COLO829 (cell line): Measurements from ENCODE around the gene DEPDC5.
"Not testable (repeated sequence)": the region's sequence is repeated elsewhere in the genome, so short reads cannot be mapped to it uniquely, and the experiment has no call there.

Source experiments
- DNase-seq: peaks from one replicate; pipeline ENCODE4 v3.0.0; 2012; ENCODE audit warnings: low spot score

Gene DEPDC5

GRCh38 chr22:31815383-31815814 lies 61.6 kb downstream of the DEPDC5 start:
- not testable (repeated sequence) for DNase-seq

- DNase-seq = no peak
Measured at GRCh38 chr22:31816750-31817149, 62.9 kb downstream of the DEPDC5 start.

GRCh38 chr22:31818481-31819392 lies 64.9 kb downstream of the DEPDC5 start:
- no peak for DNase-seq

DNA sequence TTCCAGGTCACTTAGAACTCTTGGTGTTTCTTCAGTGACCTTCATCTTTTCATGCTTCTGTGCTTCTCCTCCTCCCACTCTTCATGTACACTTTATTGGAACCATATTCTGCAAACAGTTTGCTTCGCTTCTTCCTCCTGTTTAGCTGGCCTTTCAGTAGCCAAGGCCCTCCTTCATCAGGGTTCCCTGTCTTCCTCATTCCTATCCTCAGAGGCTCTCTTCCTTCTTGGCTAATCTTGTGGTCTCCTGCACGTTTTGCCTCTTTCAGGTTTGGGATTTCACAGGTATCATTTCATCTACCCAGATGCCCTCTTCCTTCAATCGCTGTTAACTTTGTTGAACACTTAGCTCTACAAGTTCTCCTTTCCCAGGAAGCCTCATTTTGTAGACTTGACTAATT lies 66.8 kb downstream of the DEPDC5 start:
- DNase-seq = no peak

- DNase-seq = no peak
Measured at GRCh38 chr22:31821572-31821971, 67.8 kb downstream of the DEPDC5 start.

DNA sequence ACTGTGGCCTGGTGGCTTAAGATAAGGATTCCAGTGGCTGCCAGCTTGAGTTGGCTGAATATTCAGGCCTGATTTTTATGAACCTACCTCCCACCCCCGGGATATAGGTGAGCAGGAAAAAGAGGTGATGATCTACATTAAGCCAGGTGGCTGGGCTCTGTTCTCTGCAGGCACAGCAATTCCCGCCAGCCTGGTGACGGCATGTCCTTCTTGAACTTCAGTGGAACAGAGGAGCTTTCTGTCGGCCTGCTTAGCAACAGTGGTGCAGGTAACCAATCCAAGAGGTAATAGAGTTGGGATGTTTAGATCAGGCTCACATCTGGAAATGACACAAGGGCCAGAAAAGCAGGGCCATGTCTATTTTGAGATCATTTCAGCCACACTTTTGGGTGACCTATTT lies 68.7 kb downstream of the DEPDC5 start:
- no peak for DNase-seq

DNA sequence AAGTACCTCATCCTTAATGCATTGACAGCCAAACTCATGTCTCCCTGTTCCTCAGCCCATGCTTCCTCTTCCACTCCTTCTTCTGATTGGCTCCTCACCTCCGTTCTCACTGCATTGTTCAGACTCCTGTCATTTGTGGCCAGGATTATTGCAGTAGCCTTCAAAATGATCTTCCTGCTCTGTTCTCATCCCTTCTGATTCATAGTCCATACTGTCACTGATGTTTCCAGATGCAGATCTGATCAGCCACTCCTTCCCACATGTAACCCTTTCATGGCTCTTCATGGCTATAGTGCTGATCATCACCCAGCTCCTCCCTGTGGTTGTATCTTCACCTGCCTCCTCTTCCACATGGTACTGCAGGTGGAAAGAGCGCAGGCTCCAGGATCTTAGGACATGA lies 71.7 kb downstream of the DEPDC5 start:
- no peak for DNase-seq

- peak; percentile 19 for DNase-seq
Measured at GRCh38 chr22:31826443-31826842, 72.6 kb downstream of the DEPDC5 start.

DNA sequence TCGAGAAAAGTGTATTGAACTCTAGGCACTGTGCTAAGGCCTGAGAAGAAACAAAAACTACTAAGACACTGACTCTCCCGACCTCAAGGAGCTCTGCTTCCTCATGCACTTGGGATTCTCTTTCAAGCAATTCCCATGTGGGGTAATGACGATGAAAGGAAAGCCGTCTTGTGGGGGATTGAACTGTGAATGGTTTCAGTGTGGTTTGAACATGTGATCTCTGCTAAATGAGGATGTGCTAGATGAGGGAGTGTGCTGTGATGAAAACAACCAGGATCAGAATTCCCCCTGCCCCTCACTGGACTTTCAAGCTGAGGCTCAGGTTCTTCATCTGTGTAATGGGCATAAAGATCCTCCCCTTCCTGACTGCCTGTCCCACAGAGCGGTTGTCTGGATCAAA lies 74.9 kb downstream of the DEPDC5 start:
- DNase-seq = peak; percentile 89

- DNase-seq = peak; percentile 99
Measured at GRCh38 chr22:31829505-31829904, 75.7 kb downstream of the DEPDC5 start.

DNA sequence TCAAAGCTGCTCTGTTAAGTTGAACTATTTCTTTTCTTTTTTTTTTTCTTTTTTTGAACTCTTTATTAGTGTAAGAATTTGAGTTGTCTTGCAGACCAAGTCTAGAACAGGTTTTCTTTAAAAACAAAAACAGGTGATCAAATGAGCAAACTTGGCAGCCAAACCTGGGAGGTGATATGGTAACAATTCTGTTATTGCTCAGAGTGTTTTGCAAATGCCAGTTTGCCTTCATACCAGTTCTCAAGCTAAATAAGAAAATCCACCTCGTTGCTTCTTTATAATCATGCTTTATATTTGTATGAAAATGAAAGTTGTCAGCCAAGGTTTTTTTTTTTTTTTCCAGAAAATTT lies 76.9 kb downstream of the DEPDC5 start:
- no peak for DNase-seq

DNA sequence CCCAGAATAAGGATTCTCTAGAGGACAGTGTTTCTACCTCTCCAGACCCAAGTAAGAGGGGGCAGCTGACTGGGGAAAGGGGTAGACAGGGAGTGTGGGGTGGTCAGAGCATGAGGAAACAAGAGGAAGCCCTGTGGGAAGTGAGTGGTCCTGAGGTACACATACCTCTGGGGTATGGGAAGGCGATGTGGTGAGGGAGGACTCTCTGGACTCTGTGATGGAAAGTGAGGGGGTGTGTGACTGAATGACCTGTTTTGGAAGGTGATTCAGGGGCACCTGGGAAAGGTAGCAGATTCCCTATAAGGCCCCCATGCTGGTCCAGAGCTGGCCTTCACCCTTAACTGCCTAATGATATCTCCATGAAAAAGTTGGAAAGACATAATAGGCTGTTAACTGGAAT lies 80.1 kb downstream of the DEPDC5 start:
- DNase-seq = no peak

DNA sequence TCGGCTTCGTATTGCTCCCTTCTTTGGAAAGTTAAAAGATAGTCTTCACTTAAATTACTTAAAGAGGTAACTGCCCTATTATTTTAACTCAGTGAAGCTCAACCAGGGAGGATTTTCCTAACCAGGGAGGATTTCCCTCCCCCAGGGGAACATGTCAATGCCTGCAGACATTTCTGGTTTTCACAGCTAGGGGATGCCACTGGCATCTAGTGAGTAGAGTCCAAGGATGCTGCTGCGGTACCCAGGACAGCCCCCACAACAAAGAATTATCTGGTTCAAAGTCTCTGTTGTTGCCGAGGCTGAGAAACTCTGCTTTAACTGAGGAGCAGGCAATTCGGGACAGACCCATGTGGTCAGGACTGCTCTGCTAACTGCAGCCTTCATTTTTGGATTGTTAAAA lies 82.2 kb downstream of the DEPDC5 start:
- DNase-seq = no peak

GRCh38 chr22:31838917-31839316 lies 85.1 kb downstream of the DEPDC5 start:
- DNase-seq = no peak

DNA sequence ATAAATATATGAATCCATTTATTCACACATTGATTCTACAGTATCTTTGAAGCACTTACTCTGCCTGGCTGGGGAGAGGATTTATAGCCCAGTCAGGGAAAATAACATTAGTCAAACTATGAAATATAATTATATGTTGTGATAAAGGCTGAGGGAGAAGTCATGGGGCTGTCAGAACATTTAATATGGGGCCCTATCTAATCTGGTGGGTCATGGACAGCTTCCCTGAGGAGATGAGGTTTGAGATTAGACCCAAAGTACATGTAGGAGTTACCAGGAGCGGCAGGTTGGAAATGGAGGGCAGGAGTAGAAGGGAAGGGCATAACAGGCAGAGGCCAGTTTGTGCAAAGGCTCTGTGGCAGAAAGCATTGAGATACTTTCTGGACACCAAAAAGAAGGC lies 86.2 kb downstream of the DEPDC5 start:
- DNase-seq = no peak

DNA sequence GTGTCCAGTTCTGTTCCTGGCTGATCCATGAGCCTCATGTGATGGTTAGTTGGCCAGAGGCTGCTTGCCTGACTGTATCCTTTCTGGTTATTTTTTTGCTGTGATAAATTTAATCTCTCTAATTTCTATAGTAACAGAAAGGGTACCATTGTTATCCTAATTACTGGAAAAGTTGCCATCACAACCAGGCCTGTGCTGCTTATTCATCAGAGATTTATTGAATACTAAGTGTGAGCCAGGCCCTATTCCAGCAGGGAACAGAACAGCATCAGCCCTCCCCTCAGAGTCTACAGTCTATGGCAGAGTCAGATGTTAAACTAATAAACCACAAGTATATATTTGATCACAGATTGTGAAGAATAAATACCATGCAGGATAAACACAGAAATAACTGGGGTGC lies 86.8 kb downstream of the DEPDC5 start:
- peak; percentile 54 for DNase-seq

GRCh38 chr22:31841078-31841827 lies 87.4 kb downstream of the DEPDC5 start:
- DNase-seq = no peak

DNA sequence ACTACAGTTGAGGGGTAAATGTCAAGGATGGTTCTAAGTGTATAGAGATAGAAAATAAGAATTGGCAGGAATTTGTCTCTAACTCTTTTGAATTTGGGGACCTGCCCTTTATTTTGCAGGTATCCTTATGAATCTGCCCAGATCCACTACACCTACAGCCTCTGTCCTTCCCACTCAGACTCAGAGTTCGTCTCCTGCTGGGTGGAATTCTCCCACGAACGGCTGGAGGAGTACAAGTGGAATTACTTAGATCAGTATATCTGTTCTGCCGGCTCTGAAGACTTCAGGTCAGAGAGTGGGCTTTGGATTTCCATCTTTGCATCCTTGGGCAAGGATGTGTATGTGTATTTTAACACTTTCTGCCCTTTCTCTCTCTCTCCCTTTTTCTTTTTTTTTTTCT lies 89.7 kb downstream of the DEPDC5 start:
- no peak for DNase-seq

DNA sequence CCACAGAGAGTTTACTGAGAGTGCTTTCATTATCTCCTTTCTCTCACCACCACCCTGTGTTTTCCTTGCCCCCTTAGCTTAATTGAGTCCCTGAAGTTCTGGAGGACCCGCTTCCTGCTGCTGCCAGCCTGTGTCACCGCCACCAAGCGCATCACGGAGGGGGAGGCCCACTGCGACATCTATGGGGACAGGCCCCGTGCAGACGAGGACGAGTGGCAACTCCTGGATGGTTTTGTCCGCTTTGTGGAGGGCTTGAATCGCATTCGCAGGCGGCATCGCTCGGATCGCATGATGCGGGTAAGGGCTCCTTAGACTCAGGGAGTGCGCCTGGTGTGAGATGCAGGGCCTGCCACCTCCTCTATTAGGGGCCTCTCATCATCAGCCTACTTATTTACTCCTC lies 91.1 kb downstream of the DEPDC5 start:
- no peak for DNase-seq

DNA sequence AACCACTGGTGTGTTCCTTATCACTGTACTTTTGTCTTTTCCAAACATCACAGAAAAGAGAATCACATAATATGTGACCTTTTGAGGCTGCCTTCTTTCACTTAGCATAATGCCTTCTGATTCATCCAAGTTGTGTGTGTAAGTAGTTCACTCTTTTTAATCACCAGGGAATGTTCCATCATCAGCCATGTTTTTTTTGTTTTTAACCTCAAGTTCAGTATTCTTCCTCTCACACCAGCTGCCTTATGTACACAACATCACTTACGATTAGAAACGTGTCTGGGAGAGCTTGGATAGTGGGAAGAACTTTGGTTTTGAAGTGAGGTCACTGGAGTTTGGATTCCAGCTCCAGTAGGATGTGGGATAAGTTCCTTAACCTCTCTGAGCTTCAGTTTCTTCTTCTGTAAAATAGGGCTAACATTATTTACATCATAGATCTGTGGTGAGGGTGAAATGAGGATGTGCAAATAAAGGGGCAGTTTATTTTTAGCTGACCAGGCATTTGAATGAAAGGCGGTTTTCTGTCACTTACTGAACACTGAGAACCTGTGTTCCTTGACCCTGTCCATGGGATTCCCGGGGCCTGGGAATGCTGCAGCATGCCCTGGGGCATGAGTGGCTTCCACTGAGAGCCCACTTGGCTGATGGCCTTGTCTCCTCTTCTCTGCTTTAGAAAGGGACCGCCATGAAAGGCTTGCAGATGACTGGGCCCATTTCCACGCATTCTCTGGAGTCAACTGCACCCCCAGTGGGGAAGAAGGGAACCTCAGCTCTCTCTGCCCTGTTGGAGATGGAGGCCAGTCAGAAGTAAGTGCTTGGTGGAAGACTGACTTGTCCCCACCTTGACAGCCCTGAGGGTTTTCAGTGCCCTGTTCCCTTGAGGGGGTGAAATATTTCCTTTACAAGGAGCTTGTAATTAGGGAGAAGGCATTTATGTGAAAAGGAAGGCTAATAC lies 92.6 kb downstream of the DEPDC5 start:
- peak; percentile 68 for DNase-seq

DNA sequence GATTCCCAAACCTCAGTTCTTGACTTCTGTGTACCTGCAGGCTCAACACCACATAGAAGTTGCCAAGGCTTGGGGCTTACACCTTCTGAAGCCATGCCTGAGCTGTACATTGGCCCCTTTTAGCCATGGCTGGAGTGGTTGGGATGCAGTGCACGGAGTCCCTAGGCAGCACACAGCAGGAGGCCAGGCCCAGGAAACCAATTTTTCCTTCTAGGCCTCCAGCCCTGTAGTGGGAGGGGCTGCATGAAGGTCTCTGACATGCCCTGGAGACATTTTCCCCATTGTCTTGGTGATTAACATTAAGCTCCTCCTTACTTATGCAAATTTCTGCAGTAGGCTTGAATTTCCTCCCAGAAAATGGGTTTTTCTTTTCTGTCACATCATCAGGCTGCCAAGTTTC lies 94.6 kb downstream of the DEPDC5 start:
- DNase-seq = no peak

DNA sequence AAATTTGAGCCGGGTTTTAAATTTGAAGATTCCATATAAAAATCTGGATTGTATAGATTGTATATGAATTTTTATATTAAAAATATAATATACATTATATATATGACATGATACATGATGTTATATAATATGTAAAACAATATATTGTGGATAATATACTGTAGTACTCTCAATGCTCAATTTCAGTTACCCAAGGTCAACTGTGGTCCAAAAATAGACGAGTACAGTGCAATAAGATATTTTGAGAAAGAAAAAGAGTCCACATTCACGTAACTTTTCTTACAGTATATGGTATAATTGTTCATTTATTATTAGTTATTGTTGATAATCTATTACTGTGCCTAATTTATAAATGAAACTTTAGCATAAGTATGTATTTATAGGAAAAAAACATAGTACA lies 96.3 kb downstream of the DEPDC5 start:
- no peak for DNase-seq
